Transverse colon (tissue), 4 donors: Measurements from ENCODE around the gene DZIP1L. TPM values are rescaled to one million over a fixed set of nuclear protein-coding genes. Genes with fewer than 3 reads are reported as not detected.

Source experiments
- DNase-seq: peaks from one replicate; pipeline ENCODE4 v3.0.0-alpha.2; 2019
- H3K27ac ChIP-seq, 4 donors: fragments of 200-600 bp; sonication (generic); 2 replicates each; pipeline ENCODE4 v1.5.1; 2016 to 2018; ENCODE audit warnings: inconsistent platforms in 4 of 4
- H3K27me3 ChIP-seq: fragments of 200-600 bp; sonication (generic); 2 replicates; pipeline ENCODE4 v1.5.1; 2017; ENCODE audit warnings: inconsistent platforms
- H3K36me3 ChIP-seq, 4 donors: fragments of 200-600 bp; sonication (generic); 2 replicates each; pipeline ENCODE4 v1.5.1; 2017 to 2019; ENCODE audit warnings: inconsistent platforms in 4 of 4
- H3K4me1 ChIP-seq, 4 donors: fragments of 200-600 bp; sonication (generic); 2 replicates each; pipeline ENCODE4 v1.5.1; 2017 to 2020; ENCODE audit warnings: inconsistent platforms in 4 of 4
- H3K4me3 ChIP-seq, 4 donors: fragments of 200-600 bp; sonication (generic); 1 replicate in 1 of 4; 2 replicates in 3 of 4; pipeline versions ENCODE4 v1.5.1 to v1.6.1; 2017 to 2019; ENCODE audit warnings: inconsistent platforms in 4 of 4
- H3K9me3 ChIP-seq, 2 donors: fragments of 200-600 bp; sonication (generic); 2 replicates each; pipeline ENCODE4 v1.5.1; 2017 to 2019; ENCODE audit warnings: inconsistent platforms in 2 of 2
- CTCF ChIP-seq, 5 experiments: fragments of 200-600 bp in 3 of 5; fragments of 450-650 bp in 2 of 5; sonication (generic) in 3 of 5; IDR thresholded peaks; 1 replicate in 2 of 5; 2 replicates in 3 of 5; pipeline ENCODE4 v1.5.1; 2016 to 2017; ENCODE audit warnings: antibody characterized with exemption in 5 of 5, inconsistent platforms in 3 of 5, mild to moderate bottlenecking in 2 of 5, moderate library complexity in 1 of 5
- EP300 ChIP-seq: sonication (generic); formaldehyde crosslinking; IDR thresholded peaks from one replicate; pipeline ENCODE4 v1.6.1; 2017; ENCODE audit warnings: antibody characterized with exemption, low read depth
- POLR2A ChIP-seq: fragments of 450-650 bp; IDR thresholded peaks from one replicate; pipeline ENCODE4 v1.6.1; 2016; ENCODE audit warnings: antibody characterized with exemption, mild to moderate bottlenecking, moderate library complexity
- POLR2AphosphoS5 ChIP-seq, 3 donors: sonication (generic); formaldehyde crosslinking; IDR thresholded peaks; one replicate each; pipeline ENCODE4 v1.6.1; 2016; ENCODE audit warnings: antibody characterized with exemption in 3 of 3
- WGBS, 2 donors: methylation state at CpG; one replicate each; pipeline ENCODE4 v1.1.5; 2018; ENCODE audit warnings: low coverage in 1 of 2; 5-methylcytosine and 5-hydroxymethylcytosine counted together
- in situ Hi-C, 4 donors: fragments of 200-750 bp; cut with MboI; loops; one replicate each; pipeline versions ENCODE4 v1.15.0 to v1.15.1; 2017; ENCODE audit warnings: low sequenced_read_pairs in 3 of 4, low pct_ligation_motif_present in 1 of 4, low pct_unique_long_range_greater_than_20kb in 1 of 4
- intact Hi-C: fragments of 100-400 bp; cut with DNase I; formaldehyde crosslinking; loops from one replicate; pipeline ENCODE4 v1.15.1; 2023; ENCODE audit warnings: low total_unique reads
- total RNA-seq, 4 donors: library from RNA; depleted of rRNA; stranded (reverse); fragments of >200 nt; gene quantifications; one replicate each; pipeline ENCODE4 v1.1.0, GENCODE V29; 2016

DZIP1L gene
- total RNA-seq, 4 donors from 2014 or later = 4.6 to 13.0 (median 5.1) TPM; not detected in 1

GRCh38 chr3:138047596-138048158 lies 67.7 kb downstream of the DZIP1L start:
- H3K4me3 ChIP-seq = no peak overlapping the region
- WGBS, 2 donors = 52 to 62% methylated on average over 3 to 5 of the region's 5 CpGs
- intact Hi-C loops = no loop called here
- no peak overlapping the region for H3K27ac ChIP-seq
- in situ Hi-C loops = no loop called here
- no peaks in the 10 kb centered on the region for H3K36me3 ChIP-seq
- TF ChIP-seq POLR2AphosphoS5 (IDR thresholded peaks at IDR 0.05) = no peak
- TF ChIP-seq EP300 = no peak
- no peak for TF ChIP-seq POLR2A
- TF ChIP-seq CTCF (IDR thresholded peaks at IDR 0.05) = no peak
- H3K9me3 ChIP-seq = no peaks in the 10 kb centered on the region
- DNase-seq = no peak
- no peaks in the 10 kb centered on the region for H3K27me3 ChIP-seq
- no peaks in the 10 kb centered on the region for H3K4me1 ChIP-seq

GRCh38 chr3:138046955-138047354 lies 68.5 kb downstream of the DZIP1L start:
- no peaks in the 10 kb centered on the region for H3K27me3 ChIP-seq
- H3K27ac ChIP-seq = no peak overlapping the region
- TF ChIP-seq POLR2AphosphoS5 (IDR thresholded peaks at IDR 0.05) = no peak
- TF ChIP-seq CTCF (IDR thresholded peaks at IDR 0.05) = no peak
- TF ChIP-seq EP300 = no peak
- no peak for TF ChIP-seq POLR2A
- H3K9me3 ChIP-seq = no peaks in the 10 kb centered on the region
- H3K4me1 ChIP-seq = no peaks in the 10 kb centered on the region
- H3K36me3 ChIP-seq = no peaks in the 10 kb centered on the region
- intact Hi-C loops = no loop called here
- no peak overlapping the region for H3K4me3 ChIP-seq
- 69% methylated on average over 3 of the region's 3 CpGs; no CpG with 5 or more reads in 1 of the 2 donors for WGBS, 2 donors
- in situ Hi-C loops = no loop called here
- no peak for DNase-seq

- Histone ChIP-seq H3K36me3 (no peaks in the 10 kb centered on the region), H3K4me1 (no peaks in the 10 kb centered on the region), H3K27ac (no peak overlapping the region), H3K27me3 (no peaks in the 10 kb centered on the region), H3K4me3 (no peak overlapping the region), H3K9me3 (no peaks in the 10 kb centered on the region)
- DNase-seq = no peak
- WGBS, 2 donors = 50 to 84% methylated on average over 1 to 3 of the region's 3 CpGs
- in situ Hi-C loops (no loop called here), intact Hi-C loops (no loop called here)
- TF ChIP-seq EP300 (no peak), POLR2AphosphoS5 (IDR thresholded peaks at IDR 0.05) (no peak), POLR2A (no peak), CTCF (IDR thresholded peaks at IDR 0.05) (no peak)
Observed at GRCh38 chr3:138046085-138046484, 69.3 kb downstream of the DZIP1L start.

- intact Hi-C loops (no loop called here), in situ Hi-C loops (no loop called here)
- no peak for TF ChIP-seq POLR2AphosphoS5 (IDR thresholded peaks at IDR 0.05)
- TF ChIP-seq CTCF (IDR thresholded peaks at IDR 0.05) = no peak
- TF ChIP-seq POLR2A = no peak
- TF ChIP-seq EP300 = no peak
- H3K9me3 ChIP-seq = no peaks in the 10 kb centered on the region
- H3K4me3 ChIP-seq = no peak overlapping the region
- no peaks in the 10 kb centered on the region for H3K27me3 ChIP-seq
- no peaks in the 10 kb centered on the region for H3K36me3 ChIP-seq
- H3K27ac ChIP-seq = no peak overlapping the region
- H3K4me1 ChIP-seq = no peaks in the 10 kb centered on the region
- WGBS, 2 donors = 70 to 80% methylated on average over 2 to 3 of the region's 3 CpGs
- DNase-seq = no peak
Observed at GRCh38 chr3:138043266-138044029, 72.0 kb downstream of the DZIP1L start.
